GM20000 (cell line): ENCODE data around the gene PRDM16.

Source experiments
- DNase-seq: peaks from one replicate; pipeline ENCODE4 v3.0.0; 2012; ENCODE audit warnings: low spot score
- TF ChIP-seq, protein P1 (sequence below): IDR thresholded peaks from 2 replicates; pipeline ENCODE4 v1.5.1; 2012; ENCODE audit warnings: mild to moderate bottlenecking, control low read depth; ENCODE audit errors: extremely low read depth, missing control alignments

Gene PRDM16

DNA sequence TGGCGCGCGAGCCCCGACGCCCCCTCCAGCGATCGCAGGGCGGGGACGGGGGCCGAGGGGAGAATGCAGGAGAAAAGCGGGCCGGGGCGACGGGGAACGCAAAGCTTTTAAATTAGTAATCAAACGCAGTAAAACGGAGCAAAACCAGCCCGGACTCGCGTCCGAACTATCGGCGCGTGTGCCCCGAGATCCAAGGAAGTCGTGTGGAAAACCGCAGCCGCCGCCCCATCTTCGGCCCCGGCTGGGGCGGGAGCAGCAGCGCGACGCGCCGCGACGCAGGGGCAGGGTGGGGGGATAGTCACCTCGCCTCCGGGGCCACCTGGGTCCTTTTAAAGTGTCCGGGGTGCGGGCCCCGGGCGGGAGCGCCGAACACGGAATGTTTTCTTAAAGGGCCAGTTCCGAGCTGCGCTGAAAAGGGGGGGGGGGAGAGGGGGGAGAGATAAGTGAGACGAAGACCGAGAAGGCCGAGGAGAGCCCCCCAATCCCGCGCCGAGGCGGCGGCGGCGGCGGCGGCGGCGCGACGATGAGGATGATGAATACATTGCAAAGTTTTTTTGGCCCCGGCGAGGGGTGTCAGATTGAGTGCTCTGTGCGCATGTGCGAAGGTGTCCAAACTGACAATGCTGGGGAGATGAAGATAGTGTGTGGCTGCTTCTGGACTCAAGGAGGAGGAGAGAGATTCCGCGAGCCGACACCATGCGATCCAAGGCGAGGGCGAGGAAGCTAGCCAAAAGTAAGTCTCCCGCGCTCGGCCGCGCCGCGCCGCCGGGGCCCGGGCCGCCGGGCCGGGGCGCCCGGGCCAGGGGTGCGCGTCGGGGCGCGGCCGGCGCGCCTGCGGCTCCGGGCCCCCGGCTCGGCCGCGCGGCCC lies at the start of gene PRDM16:
Gene PRDM16, plus strand, starts transcription at position 640 of the 868 bp plus-strand sequence. Its CDS starts 57 bp downstream, at position 697.
- no peak for DNase-seq
- TF ChIP-seq, protein P1, sequence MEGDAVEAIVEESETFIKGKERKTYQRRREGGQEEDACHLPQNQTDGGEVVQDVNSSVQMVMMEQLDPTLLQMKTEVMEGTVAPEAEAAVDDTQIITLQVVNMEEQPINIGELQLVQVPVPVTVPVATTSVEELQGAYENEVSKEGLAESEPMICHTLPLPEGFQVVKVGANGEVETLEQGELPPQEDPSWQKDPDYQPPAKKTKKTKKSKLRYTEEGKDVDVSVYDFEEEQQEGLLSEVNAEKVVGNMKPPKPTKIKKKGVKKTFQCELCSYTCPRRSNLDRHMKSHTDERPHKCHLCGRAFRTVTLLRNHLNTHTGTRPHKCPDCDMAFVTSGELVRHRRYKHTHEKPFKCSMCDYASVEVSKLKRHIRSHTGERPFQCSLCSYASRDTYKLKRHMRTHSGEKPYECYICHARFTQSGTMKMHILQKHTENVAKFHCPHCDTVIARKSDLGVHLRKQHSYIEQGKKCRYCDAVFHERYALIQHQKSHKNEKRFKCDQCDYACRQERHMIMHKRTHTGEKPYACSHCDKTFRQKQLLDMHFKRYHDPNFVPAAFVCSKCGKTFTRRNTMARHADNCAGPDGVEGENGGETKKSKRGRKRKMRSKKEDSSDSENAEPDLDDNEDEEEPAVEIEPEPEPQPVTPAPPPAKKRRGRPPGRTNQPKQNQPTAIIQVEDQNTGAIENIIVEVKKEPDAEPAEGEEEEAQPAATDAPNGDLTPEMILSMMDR = no peak

- DNase-seq = no peak
- TF ChIP-seq, protein P1 = no peak
Measured at GRCh38 chr1:3019516-3020051, 49.4 kb upstream of the PRDM16 start.

GRCh38 chr1:3020263-3020909 lies 48.6 kb upstream of the PRDM16 start:
- DNase-seq = no peak
- TF ChIP-seq, protein P1 = no peak

GRCh38 chr1:3021233-3021671 lies 47.8 kb upstream of the PRDM16 start, which contains the start of gene ACTRT2:
TSS of gene ACTRT2 (plus strand) at chr1:3021467. CDS start at chr1:3021687, 220 bp downstream.
- TF ChIP-seq, protein P1 = no peak
- no peak for DNase-seq

GRCh38 chr1:3021801-3022401 lies 47.1 kb upstream of the PRDM16 start:
- TF ChIP-seq, protein P1 = no peak
- DNase-seq = no peak

DNA sequence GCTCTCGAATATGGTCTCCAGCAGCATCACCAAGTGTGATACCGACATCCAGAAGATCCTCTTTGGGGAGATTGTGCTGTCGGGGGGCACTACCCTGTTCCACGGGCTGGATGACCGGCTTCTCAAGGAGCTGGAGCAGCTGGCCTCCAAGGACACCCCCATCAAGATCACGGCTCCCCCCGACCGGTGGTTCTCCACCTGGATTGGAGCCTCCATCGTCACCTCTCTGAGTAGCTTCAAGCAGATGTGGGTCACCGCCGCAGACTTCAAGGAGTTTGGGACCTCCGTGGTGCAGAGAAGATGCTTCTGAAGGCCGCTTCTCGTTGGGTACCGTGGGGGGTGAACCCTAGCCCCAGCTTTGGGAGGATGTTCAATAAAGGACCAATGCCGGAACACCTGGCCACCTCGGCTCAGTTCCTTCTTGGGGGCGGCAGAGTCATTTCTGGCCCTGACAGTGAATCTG lies 46.5 kb upstream of the PRDM16 start:
- TF ChIP-seq, protein P1 = no peak
- no peak for DNase-seq
